ENCODE data around the gene CORO7.
A peak's percentile ranks its signal among the peaks of the same experiment; 100 is the strongest.

Gene CORO7

GRCh38 chr16:4316108-4316863 lies 100.1 kb downstream of the CORO7 start:
- TF ChIP-seq, protein P1, sequence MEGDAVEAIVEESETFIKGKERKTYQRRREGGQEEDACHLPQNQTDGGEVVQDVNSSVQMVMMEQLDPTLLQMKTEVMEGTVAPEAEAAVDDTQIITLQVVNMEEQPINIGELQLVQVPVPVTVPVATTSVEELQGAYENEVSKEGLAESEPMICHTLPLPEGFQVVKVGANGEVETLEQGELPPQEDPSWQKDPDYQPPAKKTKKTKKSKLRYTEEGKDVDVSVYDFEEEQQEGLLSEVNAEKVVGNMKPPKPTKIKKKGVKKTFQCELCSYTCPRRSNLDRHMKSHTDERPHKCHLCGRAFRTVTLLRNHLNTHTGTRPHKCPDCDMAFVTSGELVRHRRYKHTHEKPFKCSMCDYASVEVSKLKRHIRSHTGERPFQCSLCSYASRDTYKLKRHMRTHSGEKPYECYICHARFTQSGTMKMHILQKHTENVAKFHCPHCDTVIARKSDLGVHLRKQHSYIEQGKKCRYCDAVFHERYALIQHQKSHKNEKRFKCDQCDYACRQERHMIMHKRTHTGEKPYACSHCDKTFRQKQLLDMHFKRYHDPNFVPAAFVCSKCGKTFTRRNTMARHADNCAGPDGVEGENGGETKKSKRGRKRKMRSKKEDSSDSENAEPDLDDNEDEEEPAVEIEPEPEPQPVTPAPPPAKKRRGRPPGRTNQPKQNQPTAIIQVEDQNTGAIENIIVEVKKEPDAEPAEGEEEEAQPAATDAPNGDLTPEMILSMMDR (IDR thresholded peaks at IDR 0.05; ENCODE audit: borderline replicate concordance, extremely low read depth, low read length, poor library complexity, severe bottlenecking): no peak
- TF ChIP-seq EZH2 (IDR thresholded peaks at IDR 0.05; ENCODE audit: borderline replicate concordance, low read depth, low read length, severe bottlenecking): peak; percentile 43
- no peaks in the 10 kb centered on the region for H3K9me3 ChIP-seq (ENCODE audit: insufficient read depth, low read length, severe bottlenecking)
- DNase-seq: no peak
- ATAC-seq (ENCODE audit: insufficient read depth, low read depth): 0 out of 3 replicates have a peak, but pooled peaks have one; percentile 13
- H3K9ac ChIP-seq (ENCODE audit: low read depth, low read length): peak overlapping the region; percentile 38; the same call in 1 of the 2 replicates
- peaks cover 29% of the 10 kb centered on the region for H4K20me1 ChIP-seq (ENCODE audit: insufficient read depth, low read length)
- H3K79me2 ChIP-seq (ENCODE audit: insufficient read depth, low read length): no peaks in the 10 kb centered on the region
- peak overlapping the region; percentile 97 for H3K4me2 ChIP-seq (ENCODE audit: insufficient read depth, low read length)
- H3K4me1 ChIP-seq (ENCODE audit: insufficient read depth, low read length): peaks cover 18% of the 10 kb centered on the region
- H2AFZ ChIP-seq (ENCODE audit: low read depth, low read length): no peak overlapping the region
- no peaks in the 10 kb centered on the region for H3K36me3 ChIP-seq (ENCODE audit: insufficient read depth, low read length)
- no peak overlapping the region for H3K27ac ChIP-seq (ENCODE audit: low read length)
- H3K27me3 ChIP-seq (ENCODE audit: insufficient read depth, low read length, poor library complexity): peaks cover 15% of the 10 kb centered on the region
- H3K4me3 ChIP-seq (ENCODE audit: low read depth in 1 of 2, low read length in 2 of 2): peak overlapping the region in 1 of 2 experiments; percentile 45; a peak in 2 of 4 replicates

- peaks cover 18% of the 10 kb centered on the region for H3K4me1 ChIP-seq (ENCODE audit: insufficient read depth, low read length)
- H3K36me3 ChIP-seq (ENCODE audit: insufficient read depth, low read length): no peaks in the 10 kb centered on the region
- no peaks in the 10 kb centered on the region for H3K9me3 ChIP-seq (ENCODE audit: insufficient read depth, low read length, severe bottlenecking)
- H3K4me3 ChIP-seq (ENCODE audit: low read depth in 1 of 2, low read length in 2 of 2): peak within 1 kb of the TSS; percentile 25 to 64; a peak in 3 of 4 replicates
- H3K27me3 ChIP-seq (ENCODE audit: insufficient read depth, low read length, poor library complexity): peaks cover 15% of the 10 kb centered on the region
- H3K9ac ChIP-seq (ENCODE audit: low read depth, low read length): peak within 1 kb of the TSS; percentile 67
- H3K79me2 ChIP-seq (ENCODE audit: insufficient read depth, low read length): no peaks in the 10 kb centered on the region
- peak within 1 kb of the TSS; percentile 97 for H3K4me2 ChIP-seq (ENCODE audit: insufficient read depth, low read length)
- peak within 1 kb of the TSS; percentile 56 for H2AFZ ChIP-seq (ENCODE audit: low read depth, low read length)
- H4K20me1 ChIP-seq (ENCODE audit: insufficient read depth, low read length): peaks cover 26% of the 10 kb centered on the region
- TF ChIP-seq EZH2 (IDR thresholded peaks at IDR 0.05; ENCODE audit: borderline replicate concordance, low read depth, low read length, severe bottlenecking): peak; percentile 89
- TF ChIP-seq, protein P1 (IDR thresholded peaks at IDR 0.05; ENCODE audit: borderline replicate concordance, extremely low read depth, low read length, poor library complexity, severe bottlenecking): no peak
- DNase-seq (peak; percentile 75), ATAC-seq (ENCODE audit: insufficient read depth, low read depth) (peak; percentile 73)
- no peak within 1 kb of the TSS for H3K27ac ChIP-seq (ENCODE audit: low read length)
Observed at GRCh38 chr16:4315186-4316107, 100.9 kb downstream of the CORO7 start, which contains the start of gene GLIS2. Gene GLIS2, plus strand, starts transcription at chr16:4316067. Its CDS starts 16,214 bp downstream, at chr16:4332281.

DNA sequence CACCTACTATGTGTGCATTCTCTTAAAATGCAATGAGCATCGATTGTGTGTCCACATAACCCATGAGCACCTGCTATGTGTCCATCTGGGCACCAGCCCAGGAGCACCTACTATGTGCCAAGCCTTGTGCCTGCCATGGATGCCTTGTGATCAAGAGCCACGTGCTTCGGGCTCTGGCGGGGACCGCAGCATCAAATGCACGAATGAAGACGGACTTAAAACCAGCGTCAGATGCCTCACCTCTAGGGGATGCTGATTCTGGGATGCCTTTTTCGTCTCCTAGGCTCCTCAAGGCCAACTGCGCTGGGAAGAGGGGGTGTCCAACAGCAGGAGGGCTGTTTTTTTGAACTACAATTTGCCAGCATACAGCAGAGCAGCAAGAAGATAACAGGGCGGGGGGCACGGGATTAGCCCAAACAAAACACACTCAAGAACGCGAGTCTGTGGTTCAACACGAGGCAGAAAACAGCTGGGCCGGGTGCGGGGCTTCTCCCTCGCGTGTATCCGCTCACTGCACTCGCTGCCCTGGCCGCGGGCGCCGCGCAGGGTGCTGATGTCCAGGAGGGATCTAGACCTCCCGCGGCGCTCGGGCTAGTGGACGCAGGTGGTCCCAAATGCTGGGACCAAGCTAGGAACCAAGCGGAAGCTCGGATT lies 101.7 kb downstream of the CORO7 start:
- Histone ChIP-seq H3K27ac (ENCODE audit: low read length) (no peak overlapping the region), H3K79me2 (ENCODE audit: insufficient read depth, low read length) (no peaks in the 10 kb centered on the region), H3K9ac (ENCODE audit: low read depth, low read length) (peak overlapping the region; percentile 67), H4K20me1 (ENCODE audit: insufficient read depth, low read length) (peaks cover 24% of the 10 kb centered on the region), H3K9me3 (ENCODE audit: insufficient read depth, low read length, severe bottlenecking) (no peaks in the 10 kb centered on the region), H3K4me3 (ENCODE audit: low read depth in 1 of 2, low read length in 2 of 2) (peak overlapping the region; percentile 25 to 64; a peak in 3 of 4 replicates), H3K36me3 (ENCODE audit: insufficient read depth, low read length) (no peaks in the 10 kb centered on the region), H2AFZ (ENCODE audit: low read depth, low read length) (peak overlapping the region; percentile 56), H3K27me3 (ENCODE audit: insufficient read depth, low read length, poor library complexity) (peaks cover 15% of the 10 kb centered on the region), H3K4me2 (ENCODE audit: insufficient read depth, low read length) (peak overlapping the region; percentile 97), H3K4me1 (ENCODE audit: insufficient read depth, low read length) (peaks cover 18% of the 10 kb centered on the region)
- ATAC-seq (ENCODE audit: insufficient read depth, low read depth): no peak
- DNase-seq: no peak
- TF ChIP-seq, protein P1 (IDR thresholded peaks at IDR 0.05; ENCODE audit: borderline replicate concordance, extremely low read depth, low read length, poor library complexity, severe bottlenecking): peak; percentile 7
- peak; percentile 91 for TF ChIP-seq EZH2 (IDR thresholded peaks at IDR 0.05; ENCODE audit: borderline replicate concordance, low read depth, low read length, severe bottlenecking)
